SH-SY5Y (cell line): ENCODE data around the gene ZNF282.

ENCODE experiments used
- GATA2 ChIP-seq: IDR thresholded peaks from 2 replicates; pipeline ENCODE4 v1.6.1; 2011; ENCODE audit warnings: mild to moderate bottlenecking, low read depth, low read length
- GATA3 ChIP-seq: IDR thresholded peaks from 2 replicates; pipeline ENCODE4 v1.6.1; 2011; ENCODE audit warnings: low read depth, mild to moderate bottlenecking, low read length, moderate library complexity

GRCh38 chr7:149245744-149246143 is 50.4 kb downstream of the ZNF282 start:
- TF ChIP-seq GATA3, result no peak
- TF ChIP-seq GATA2, result no peak
